HG03558 (cell line): ENCODE results near the gene MORN1.

Experiments
- ATAC-seq: cut with Tn5 transposase; IDR thresholded peaks from one replicate; pipeline ENCODE4 v1.9.1; 2021; ENCODE audit warnings: moderate number of reproducible peaks; ENCODE audit not compliant: unreplicated experiment; ENCODE audit errors: extremely low read depth

The MORN1 gene

GRCh38 chr1:2326524-2326923 is 64.8 kb downstream of the MORN1 start:
- no peak for ATAC-seq

DNA sequence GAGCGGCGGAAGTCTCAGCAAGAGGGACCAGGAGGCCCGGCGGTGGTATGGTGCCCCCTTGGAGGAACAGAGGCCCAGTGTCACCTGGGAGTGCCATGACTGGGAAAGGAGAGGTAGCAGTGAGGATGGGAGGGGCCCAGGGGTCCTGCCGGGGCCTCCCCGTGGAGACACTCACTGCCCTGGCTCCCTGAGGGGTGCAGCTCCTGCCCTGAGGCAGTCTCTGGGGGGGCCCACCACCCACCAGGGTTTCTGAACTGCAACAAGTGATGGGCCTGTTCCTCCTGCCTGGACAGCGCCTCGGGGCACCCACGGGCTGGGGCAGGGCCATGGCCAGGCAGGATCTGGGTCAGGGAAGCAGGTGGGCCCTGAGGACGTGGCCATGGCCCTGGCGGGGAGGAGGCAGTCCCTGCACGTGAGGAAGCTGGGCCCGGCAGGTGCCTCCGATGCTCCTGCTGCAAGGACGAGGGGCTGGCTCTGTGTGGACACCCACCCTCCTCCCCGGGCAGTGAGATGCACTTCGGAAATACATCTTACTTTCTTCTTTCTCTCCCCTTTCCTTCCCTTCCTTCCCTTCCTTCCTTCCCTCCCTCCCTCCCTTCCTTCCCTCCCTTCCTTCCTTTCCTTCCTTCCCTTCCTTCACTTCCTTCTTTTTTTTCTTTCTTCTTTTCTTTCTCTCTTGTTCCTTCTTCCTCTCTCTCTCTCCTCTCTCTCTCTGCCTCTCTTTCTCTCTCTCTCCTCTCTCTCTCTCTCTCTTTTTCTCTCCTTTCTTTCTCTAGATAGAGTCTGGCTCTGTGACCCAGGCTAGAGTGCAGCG is 66.6 kb downstream of the MORN1 start:
- no peak for ATAC-seq

DNA sequence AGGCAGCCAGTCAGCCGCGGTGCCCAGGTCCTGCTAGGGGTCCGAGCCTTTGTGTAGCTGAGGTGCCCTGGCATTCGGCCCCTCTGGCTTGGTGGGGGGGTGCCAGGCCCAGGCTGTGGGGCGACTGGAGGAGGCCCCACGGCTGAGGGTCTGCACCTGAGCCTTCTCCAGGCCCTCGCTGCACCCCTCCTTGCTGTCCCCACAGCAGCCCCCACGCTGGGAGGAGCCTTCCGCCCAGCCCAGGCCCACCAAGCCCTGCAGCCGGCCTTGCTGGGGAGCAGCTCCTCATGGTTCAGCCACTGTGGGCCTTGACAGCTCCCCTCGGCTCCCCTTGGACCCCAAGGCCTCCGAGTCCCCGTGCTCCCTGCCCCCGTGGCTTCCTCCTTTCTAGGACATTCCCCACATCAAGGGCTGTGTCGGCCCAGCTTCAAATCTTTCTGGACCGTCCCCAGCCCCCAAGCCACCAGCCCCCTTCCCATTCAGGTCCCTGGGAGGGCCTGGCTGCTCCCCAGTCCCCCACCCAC is 67.8 kb downstream of the MORN1 start:
- no peak for ATAC-seq

GRCh38 chr1:2322581-2323211 is 68.7 kb downstream of the MORN1 start:
- no peak for ATAC-seq

- no peak for ATAC-seq
Measured at GRCh38 chr1:2322065-2322571, 69.2 kb downstream of the MORN1 start.

DNA sequence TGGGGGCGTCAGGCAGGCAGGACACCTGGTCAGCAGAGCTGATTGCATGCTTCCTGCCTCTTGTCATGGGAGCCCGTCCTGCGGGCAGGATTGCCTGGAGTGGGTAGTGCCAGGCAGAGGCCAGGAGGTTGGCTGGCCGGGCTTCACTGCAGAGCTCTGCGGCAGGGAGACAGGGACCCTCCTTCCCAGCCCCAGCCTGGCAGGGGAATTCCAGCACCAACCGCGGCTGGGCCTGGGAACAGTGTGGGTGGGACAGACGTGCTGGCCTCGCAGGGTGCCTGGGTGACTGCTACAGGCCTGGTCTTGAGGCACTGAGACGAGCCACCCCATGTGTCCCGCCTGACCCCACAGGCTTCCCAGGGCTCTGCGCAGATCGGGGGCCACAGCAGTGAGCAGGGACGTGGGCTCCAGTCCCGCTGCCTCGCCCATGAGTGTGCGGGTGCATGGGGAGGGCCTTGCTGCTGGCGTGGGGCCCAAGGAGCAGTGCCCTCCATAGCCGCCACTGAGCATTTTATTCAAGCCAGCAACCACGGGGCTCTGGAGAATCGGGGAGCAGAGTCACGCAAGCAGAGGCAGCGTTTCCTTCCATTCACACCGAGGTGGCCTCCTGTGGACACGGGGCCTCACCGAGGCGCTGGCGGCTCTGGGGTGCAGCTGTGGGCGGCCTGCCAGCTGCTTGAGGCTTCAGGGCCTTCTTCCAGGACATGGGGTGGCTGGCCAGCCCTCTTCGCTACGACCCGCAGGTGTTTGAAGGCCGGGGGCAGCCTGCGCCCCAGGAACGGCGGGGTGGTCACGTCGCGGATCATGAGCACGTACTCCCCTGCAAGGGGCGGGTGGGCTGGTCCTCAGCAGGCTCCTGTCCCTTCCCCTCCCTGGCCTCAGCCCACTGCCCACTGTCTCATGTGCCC is 70.3 kb downstream of the MORN1 start:
- ATAC-seq = no peak

DNA sequence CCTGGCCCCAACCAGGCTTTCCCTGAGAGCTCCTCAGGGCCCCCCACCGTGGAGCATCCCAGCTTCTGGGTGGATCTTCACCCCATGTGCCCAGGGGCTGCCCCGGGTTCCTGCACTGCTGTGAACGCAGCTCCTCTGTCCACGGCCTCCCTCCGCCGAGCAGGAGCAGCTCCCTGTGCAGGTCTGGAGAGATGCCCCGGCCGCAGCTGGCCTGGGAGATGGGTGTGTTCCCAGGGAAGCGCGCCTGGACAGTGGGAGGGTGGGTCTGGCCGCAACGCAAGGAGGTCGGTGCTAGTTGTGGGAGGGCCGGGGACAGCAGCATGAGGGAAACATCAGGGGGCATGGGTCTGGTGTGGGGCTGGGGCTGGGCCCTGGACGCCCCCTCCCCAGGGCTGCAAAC is 71.3 kb downstream of the MORN1 start:
- no peak for ATAC-seq

- no peak for ATAC-seq
Measured at GRCh38 chr1:2319291-2319690, 72.1 kb downstream of the MORN1 start.

DNA sequence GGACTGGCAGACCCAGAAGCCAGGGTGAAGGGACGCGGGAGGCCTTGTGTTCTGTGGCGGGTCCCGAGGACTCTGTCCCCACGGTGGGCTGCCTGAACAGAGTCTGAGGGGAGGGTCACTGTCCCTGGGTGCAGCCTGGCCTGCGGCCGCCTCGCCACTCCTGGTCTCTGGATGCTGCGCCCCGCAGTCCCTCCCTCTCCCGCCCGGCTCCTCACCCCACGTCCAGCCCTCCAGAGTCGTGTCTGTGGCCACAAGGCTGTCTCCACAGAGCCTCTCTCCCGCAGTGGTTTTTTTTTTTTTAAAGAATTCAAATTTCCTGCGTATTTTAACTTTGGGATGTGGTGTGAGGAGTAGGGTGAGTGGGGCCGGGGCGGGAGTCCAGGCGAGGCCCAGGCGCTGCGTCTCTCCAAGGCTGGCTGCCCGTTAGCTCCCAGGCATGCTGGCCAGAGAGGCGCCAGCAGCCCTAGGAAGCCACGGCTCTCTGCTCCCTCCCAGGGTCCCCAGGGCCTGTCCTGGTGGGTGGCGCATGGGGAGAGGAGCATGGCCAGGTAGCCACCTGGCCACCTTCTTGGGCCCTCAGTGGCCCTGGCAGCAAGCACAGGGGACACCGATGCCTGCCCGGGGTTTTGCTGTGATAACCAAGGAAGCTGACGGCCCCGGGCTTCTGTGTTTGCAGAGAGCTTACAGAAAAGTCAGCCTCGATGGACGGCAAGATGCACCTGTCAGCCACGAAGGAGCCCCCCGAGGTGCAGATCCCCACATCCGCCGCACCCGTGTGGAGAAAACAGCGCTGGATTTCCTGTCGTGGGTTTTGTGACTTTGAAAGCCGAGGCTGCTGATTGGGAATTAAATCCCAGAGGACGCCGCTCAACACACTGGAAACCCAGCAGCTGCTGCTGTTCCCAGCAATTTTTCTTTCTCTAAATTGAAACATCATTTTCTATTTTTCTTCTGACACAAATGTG is 72.8 kb downstream of the MORN1 start:
- no peak for ATAC-seq

DNA sequence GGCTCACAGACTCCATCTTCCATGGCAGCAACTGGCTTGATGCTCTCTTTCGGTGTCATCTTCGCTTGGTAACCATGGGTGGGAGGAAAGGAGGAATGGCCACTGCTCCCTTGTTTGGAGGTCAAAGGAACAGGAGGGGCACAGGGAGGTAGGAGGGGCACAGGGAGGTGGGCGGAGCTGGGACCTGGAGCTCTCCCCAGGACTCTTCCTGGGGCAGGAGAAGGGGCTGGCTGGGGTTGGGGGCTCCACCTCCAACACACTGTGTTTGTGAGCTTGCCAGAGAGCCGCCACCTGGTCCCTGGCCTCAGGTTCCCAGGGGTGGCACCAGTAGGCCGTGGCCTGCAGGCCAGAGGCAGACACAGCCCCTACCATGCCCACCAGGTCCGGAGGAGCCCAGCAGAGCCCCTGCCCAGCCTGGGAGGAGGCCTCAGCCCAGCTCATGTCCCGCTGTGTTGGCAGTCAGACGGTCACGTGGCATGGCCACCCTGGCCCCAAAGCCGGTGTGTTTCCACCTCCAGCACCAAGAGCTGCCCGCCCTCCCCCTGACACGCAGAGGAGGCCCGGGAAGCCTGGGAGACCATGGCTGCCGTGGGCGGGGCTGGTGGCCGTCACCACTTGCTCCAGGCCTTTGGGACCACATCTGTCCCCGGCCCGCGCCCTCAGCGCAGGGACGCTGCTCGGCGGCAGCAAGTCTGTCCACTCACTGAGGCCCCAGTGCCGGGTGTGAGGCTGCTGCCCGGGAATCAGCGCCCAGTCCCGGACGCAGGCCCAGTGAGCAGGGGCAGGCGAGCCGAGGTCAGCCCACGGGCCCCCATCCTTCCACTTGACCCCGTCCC is 73.9 kb downstream of the MORN1 start:
- no peak for ATAC-seq

DNA sequence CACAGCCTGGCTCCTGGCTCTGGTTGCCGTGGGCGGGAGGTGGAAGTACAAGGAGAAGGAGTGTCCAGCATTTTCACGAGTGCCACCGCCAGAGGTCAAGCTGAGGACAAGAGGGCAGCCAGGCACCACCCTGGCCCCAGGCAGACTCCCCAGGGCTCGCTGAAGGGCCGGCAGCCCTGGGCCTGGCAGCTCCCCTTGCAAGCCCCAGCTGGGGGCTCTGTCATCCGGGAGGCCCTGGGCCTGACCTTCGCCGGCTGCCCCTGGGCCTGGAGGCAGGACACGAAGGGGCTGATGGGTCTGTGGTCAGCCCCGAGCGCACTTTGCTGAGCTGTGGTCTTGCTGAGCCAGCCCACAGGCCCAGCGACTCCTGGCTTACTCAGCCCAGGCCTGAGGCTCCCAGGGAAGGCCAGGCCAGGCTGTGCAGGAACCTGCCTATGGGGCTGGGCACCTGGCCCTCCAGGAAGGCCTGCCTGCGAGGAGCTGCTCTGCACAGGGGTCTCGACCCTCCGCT is 74.8 kb downstream of the MORN1 start:
- no peak for ATAC-seq

DNA sequence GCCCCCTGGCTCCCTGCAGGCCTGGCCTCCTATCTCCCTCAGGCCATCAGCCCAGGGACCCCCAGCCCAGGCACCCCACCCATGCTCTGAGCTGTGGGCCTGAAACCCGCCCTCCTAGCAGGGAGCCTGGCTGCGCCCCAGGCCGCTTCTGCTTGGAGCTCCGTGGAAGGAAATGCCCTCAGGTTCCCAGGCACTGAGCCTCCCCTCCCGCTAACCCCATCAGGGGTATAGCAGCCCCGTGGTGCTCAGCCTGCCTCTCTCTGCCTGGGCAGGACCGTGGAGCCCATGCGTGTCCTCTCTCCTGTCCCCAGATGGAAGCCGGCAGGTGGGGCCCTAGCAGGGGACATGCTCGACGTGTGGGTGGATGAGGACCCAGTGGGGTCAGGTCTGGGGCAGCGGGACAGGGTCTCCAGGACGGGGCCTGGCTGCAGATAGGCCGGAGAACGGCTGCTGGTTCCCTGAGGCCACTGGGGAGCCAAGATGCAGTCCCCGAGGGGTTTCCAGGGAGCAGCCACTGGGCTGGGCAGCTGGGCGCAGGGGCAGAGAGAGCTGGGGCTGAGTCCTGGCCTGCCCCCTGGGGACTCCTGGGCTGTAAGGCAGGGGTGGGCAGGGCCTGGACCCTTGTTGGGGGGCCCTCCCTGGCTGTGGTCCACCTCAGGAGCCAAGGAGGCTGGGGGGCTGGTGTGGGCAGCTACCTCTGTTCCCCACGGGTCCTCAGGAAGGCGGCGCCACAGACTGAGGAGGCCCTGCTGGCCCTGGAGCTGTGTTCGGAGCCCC is 75.5 kb downstream of the MORN1 start:
- ATAC-seq = no peak

- ATAC-seq = no peak
Measured at GRCh38 chr1:2314803-2315673, 76.3 kb downstream of the MORN1 start.

DNA sequence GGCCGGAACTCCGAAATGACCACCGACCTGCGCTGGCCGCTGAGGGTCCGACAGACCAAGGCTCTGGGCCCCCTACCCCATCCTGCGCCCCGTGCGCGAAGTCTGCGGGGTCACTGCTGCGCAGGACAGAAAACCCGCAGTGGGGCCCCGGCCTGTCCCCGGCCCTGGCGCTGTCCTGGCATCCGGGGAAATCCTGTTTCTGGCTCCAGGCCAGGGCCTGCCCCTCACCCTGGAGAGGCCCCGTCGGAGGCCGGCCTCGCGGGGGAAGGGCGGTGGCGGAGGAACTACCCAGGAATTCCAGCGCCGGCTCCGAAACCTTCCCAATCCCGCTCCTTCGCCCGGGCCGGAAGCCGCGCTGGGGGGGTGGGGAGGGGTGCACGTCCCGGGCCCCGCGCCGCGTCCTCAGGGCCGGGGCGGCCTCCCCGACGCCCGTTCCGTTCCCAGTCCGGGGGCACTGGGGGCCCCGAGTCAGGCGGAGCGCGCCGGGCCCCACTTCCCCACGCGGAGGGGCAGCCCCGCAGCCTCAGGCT is 77.0 kb downstream of the MORN1 start:
- ATAC-seq = no peak

- no peak for ATAC-seq
Measured at GRCh38 chr1:2313651-2314261, 77.6 kb downstream of the MORN1 start.
